ENCODE results near the gene SMURF1. TPM values are rescaled to one million over a fixed set of nuclear protein-coding genes. Genes with fewer than 3 reads are reported as not detected.

SMURF1 gene
- total RNA-seq, 4 donors from 2014 or later: 19.1 to 27.4 (median 23.9) TPM

- intact Hi-C loops (cut with DNase I): no loop called here
- Histone ChIP-seq H3K27ac (replicated peaks in 1 of 4) (no peak overlapping the region), H3K9me3 (no peaks in the 10 kb centered on the region), H3K4me1 (peaks cover 0 to 12% (median 6%) of the 10 kb centered on the region in 4 donors), H3K27me3 (no peaks in the 10 kb centered on the region), H3K4me3 (no peak overlapping the region), H3K36me3 (peaks cover 4 to 24% (median 18%) of the 10 kb centered on the region in 4 donors)
- no peak for DNase-seq (ENCODE audit: extremely low spot score)
- WGBS: 73% methylated on average over 3 of the region's 3 CpGs
- TF ChIP-seq CTCF (IDR thresholded peaks at IDR 0.05) (no peak), POLR2A (IDR thresholded peaks at IDR 0.05; ENCODE audit: low read depth) (no peak), POLR2AphosphoS5 (IDR thresholded peaks at IDR 0.05) (no peak), EP300 (IDR thresholded peaks at IDR 0.05) (no peak)
Measured at GRCh38 chr7:99020413-99020715, 123.5 kb downstream of the SMURF1 start.

DNA sequence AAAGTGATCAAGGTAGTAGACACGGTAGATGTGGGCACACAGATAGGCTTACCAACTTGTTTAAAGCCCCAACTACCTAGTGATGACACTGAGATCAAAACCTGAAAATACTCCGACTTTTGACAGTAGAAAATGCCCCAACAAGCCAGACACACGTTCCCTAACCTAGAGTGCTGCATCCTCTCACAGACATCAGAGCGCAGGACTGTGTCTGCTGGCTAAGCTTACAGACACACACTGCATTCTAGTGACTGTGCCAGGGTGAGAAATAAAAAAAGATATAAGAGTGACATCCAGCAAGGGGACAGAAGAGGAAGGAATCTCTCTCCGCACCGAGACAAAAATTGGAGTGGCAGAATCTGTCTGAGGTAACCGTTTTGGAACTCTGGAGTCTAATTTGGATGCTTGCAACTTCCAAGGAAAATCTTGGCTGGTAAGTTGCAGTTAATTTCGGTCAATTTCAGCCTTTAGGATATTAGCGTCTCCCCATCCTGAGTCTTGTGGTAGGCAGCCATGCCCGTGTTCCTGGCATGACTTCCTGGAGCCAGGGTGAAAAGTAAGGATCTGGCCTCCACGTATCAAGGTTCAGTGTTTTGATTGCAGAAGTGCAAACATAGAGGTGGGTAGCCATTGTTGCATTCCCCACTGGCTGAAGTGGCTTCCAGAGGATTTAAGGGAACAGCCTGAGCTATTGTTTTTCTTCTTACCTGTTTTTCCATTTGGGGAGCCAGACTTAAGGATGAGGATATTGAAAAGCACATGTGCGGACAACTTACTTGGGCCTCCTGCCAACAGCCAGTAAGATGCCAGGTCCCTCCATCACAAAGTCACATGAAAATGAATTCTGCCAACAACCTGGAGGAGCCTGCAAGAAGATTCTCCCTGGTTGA is 124.1 kb downstream of the SMURF1 start:
- no peak for DNase-seq (ENCODE audit: extremely low spot score)
- Histone ChIP-seq H3K4me3 (no peak overlapping the region), H3K27me3 (no peaks in the 10 kb centered on the region), H3K36me3 (peaks cover 10 to 30% (median 24%) of the 10 kb centered on the region in 4 donors), H3K4me1 (peaks cover 0 to 12% (median 6%) of the 10 kb centered on the region in 4 donors), H3K27ac (replicated peaks in 1 of 4) (no peak overlapping the region), H3K9me3 (no peaks in the 10 kb centered on the region)
- TF ChIP-seq EP300 (IDR thresholded peaks at IDR 0.05) (no peak), CTCF (IDR thresholded peaks at IDR 0.05) (no peak), POLR2AphosphoS5 (IDR thresholded peaks at IDR 0.05) (no peak), POLR2A (IDR thresholded peaks at IDR 0.05; ENCODE audit: low read depth) (no peak)
- intact Hi-C loops (cut with DNase I): no loop called here
- WGBS: 91% methylated on average over 12 of the region's 12 CpGs

GRCh38 chr7:99016196-99016595 is 127.7 kb downstream of the SMURF1 start:
- Histone ChIP-seq H3K27ac (replicated peaks in 1 of 4) (no peak overlapping the region), H3K27me3 (no peaks in the 10 kb centered on the region), H3K9me3 (no peaks in the 10 kb centered on the region), H3K4me1 (peaks cover 0 to 9% (median 0%) of the 10 kb centered on the region in 4 donors), H3K36me3 (peaks cover 41 to 66% (median 60%) of the 10 kb centered on the region in 4 donors), H3K4me3 (no peak overlapping the region)
- WGBS: 95% methylated on average over 8 of the region's 8 CpGs
- no peak for DNase-seq (ENCODE audit: extremely low spot score)
- TF ChIP-seq CTCF (IDR thresholded peaks at IDR 0.05) (no peak), POLR2A (IDR thresholded peaks at IDR 0.05; ENCODE audit: low read depth) (no peak), POLR2AphosphoS5 (IDR thresholded peaks at IDR 0.05) (no peak), EP300 (IDR thresholded peaks at IDR 0.05) (no peak)
- intact Hi-C loops (cut with DNase I): no loop called here

GRCh38 chr7:99014113-99014985 is 129.6 kb downstream of the SMURF1 start:
- H3K27ac ChIP-seq (replicated peaks in 1 of 4): no peak overlapping the region
- no peak overlapping the region for H3K4me3 ChIP-seq
- no peaks in the 10 kb centered on the region for H3K4me1 ChIP-seq
- DNase-seq (ENCODE audit: extremely low spot score): no peak
- WGBS: 98% methylated on average over 16 of the region's 18 CpGs
- TF ChIP-seq CTCF (IDR thresholded peaks at IDR 0.05): no peak
- no peak for TF ChIP-seq POLR2A (IDR thresholded peaks at IDR 0.05; ENCODE audit: low read depth)
- TF ChIP-seq POLR2AphosphoS5 (IDR thresholded peaks at IDR 0.05): no peak
- no peak for TF ChIP-seq EP300 (IDR thresholded peaks at IDR 0.05)
- no peaks in the 10 kb centered on the region for H3K27me3 ChIP-seq
- no peaks in the 10 kb centered on the region for H3K9me3 ChIP-seq
- H3K36me3 ChIP-seq: peaks cover 54 to 76% (median 67%) of the 10 kb centered on the region in 4 donors
- intact Hi-C loops (cut with DNase I): no loop called here

All from esophagus muscularis mucosa (tissue), 4 donors.